CD4-positive, alpha-beta T cell treated with Interleukin-15 for 1 hour (primary cell): Measurements from ENCODE around the gene RANBP1.

Experiments used
- DNase-seq: peaks from one replicate; pipeline ENCODE4 v3.0.0-alpha.2; 2020

Gene RANBP1

GRCh38 chr22:20089226-20089976, 26.5 kb upstream of the RANBP1 start:
- no peak for DNase-seq

- DNase-seq = no peak
Measured at GRCh38 chr22:20089977-20090729, 25.8 kb upstream of the RANBP1 start.

GRCh38 chr22:20090730-20091240, 25.1 kb upstream of the RANBP1 start:
- no peak for DNase-seq

- no peak for DNase-seq
Measured at GRCh38 chr22:20091690-20092476, 24.0 kb upstream of the RANBP1 start.

- no peak for DNase-seq
Measured at GRCh38 chr22:20092477-20092854, 23.4 kb upstream of the RANBP1 start.

GRCh38 chr22:20093418-20094196, 22.3 kb upstream of the RANBP1 start:
- no peak for DNase-seq

- no peak for DNase-seq
Measured at GRCh38 chr22:20094197-20094807, 21.6 kb upstream of the RANBP1 start.

GRCh38 chr22:20095521-20095920, 20.4 kb upstream of the RANBP1 start:
- no peak for DNase-seq

- DNase-seq = no peak
Measured at GRCh38 chr22:20096574-20097420, 19.1 kb upstream of the RANBP1 start.

- DNase-seq = no peak
Measured at GRCh38 chr22:20099099-20099711, 16.7 kb upstream of the RANBP1 start.

- peak; percentile 4 for DNase-seq
Measured at GRCh38 chr22:20101638-20102037, 14.3 kb upstream of the RANBP1 start.

- DNase-seq = peak; percentile 6
Measured at GRCh38 chr22:20102203-20102780, 13.6 kb upstream of the RANBP1 start.

- no peak for DNase-seq
Measured at GRCh38 chr22:20105456-20106204, 10.3 kb upstream of the RANBP1 start.

- DNase-seq = no peak
Measured at GRCh38 chr22:20106205-20106848, 9.6 kb upstream of the RANBP1 start.

- DNase-seq = no peak
Measured at GRCh38 chr22:20106849-20107237, 9.1 kb upstream of the RANBP1 start.

GRCh38 chr22:20107471-20107901, 8.4 kb upstream of the RANBP1 start:
- no peak for DNase-seq

GRCh38 chr22:20107951-20108756, 7.8 kb upstream of the RANBP1 start:
- DNase-seq = peak; percentile 7

- DNase-seq = peak; percentile 5
Measured at GRCh38 chr22:20108757-20109230, 7.1 kb upstream of the RANBP1 start.
